Gastroesophageal sphincter (tissue), 3 donors: ENCODE data around the gene ATP11A.

ENCODE experiments used
- CTCF ChIP-seq, 4 experiments: fragments of 200-600 bp in 2 of 4; fragments of 450-650 bp in 2 of 4; sonication (generic) in 1 of 4; IDR thresholded peaks; one replicate each; pipeline ENCODE4 v1.5.1; 2017 to 2019; ENCODE audit warnings: antibody characterized with exemption in 4 of 4, mild to moderate bottlenecking in 2 of 4, moderate library complexity in 2 of 4
- POLR2AphosphoS5 ChIP-seq: sonication (generic); formaldehyde crosslinking; IDR thresholded peaks from one replicate; pipeline ENCODE4 v1.6.1; 2017; ENCODE audit warnings: antibody characterized with exemption

GRCh38 chr13:112912726-112913440 lies 223.0 kb downstream of the ATP11A start:
- no peak for TF ChIP-seq CTCF (IDR thresholded peaks at IDR 0.05)
- no peak for TF ChIP-seq POLR2AphosphoS5
